ENCODE data around the gene PSMD3. TPM values are rescaled to one million over a fixed set of nuclear protein-coding genes. Genes with fewer than 3 reads are reported as not detected.

PSMD3 gene
- total RNA-seq: 83.6 to 101 TPM (median 86.9 TPM) in 3 replicates
- long read RNA-seq, transcript PSMD3-201 (12 exons, 2,158 nt): major isoform, 65 of 78 reads
- long read RNA-seq, partial matches to known transcripts: 4 of 78 reads
- long read RNA-seq, other reads (novel, unspliced or antisense): 9 of 78 reads

- Mint-ChIP-seq H3K36me3 (ENCODE audit: low read depth) (peaks cover 7% of the 10 kb centered on the region), H3K27ac (ENCODE audit: unreplicated experiment) (peak within 1 kb of the TSS; percentile 93), H3K4me3 (ENCODE audit: unreplicated experiment) (peak within 1 kb of the TSS; percentile 92), H3K9me3 (ENCODE audit: low read depth) (no peaks in the 10 kb centered on the region), H3K4me1 (ENCODE audit: low read depth) (peaks cover 29% of the 10 kb centered on the region), H3K27me3 (ENCODE audit: low read depth) (peaks cover 6% of the 10 kb centered on the region)
- TF ChIP-seq CTCF (IDR thresholded peaks at IDR 0.05): peak; percentile 81
- peak; percentile 98 for DNase-seq (ENCODE audit: low spot score)
Measured at GRCh38 chr17:39980351-39981206, at the start of gene PSMD3. Gene PSMD3 (plus strand): TSS chr17:39980807. CDS start chr17:39980971, 164 bp downstream.

GRCh38 chr17:39933912-39934311, 46.7 kb upstream of the PSMD3 start:
- no peaks in the 10 kb centered on the region for H3K27me3 Mint-ChIP-seq (ENCODE audit: low read depth)
- H3K4me1 Mint-ChIP-seq (ENCODE audit: low read depth): peaks cover 22% of the 10 kb centered on the region
- no peaks in the 10 kb centered on the region for H3K9me3 Mint-ChIP-seq (ENCODE audit: low read depth)
- DNase-seq (ENCODE audit: low spot score): no peak
- no peak for TF ChIP-seq CTCF (IDR thresholded peaks at IDR 0.05)
- no peaks in the 10 kb centered on the region for H3K36me3 Mint-ChIP-seq (ENCODE audit: low read depth)
- H3K4me3 Mint-ChIP-seq (ENCODE audit: unreplicated experiment): no peak overlapping the region
- H3K27ac Mint-ChIP-seq (ENCODE audit: unreplicated experiment): peak overlapping the region; percentile 17

GRCh38 chr17:39934324-39934723, 46.3 kb upstream of the PSMD3 start:
- H3K36me3 Mint-ChIP-seq (ENCODE audit: low read depth): no peaks in the 10 kb centered on the region
- no peaks in the 10 kb centered on the region for H3K27me3 Mint-ChIP-seq (ENCODE audit: low read depth)
- H3K27ac Mint-ChIP-seq (ENCODE audit: unreplicated experiment): no peak overlapping the region
- H3K4me3 Mint-ChIP-seq (ENCODE audit: unreplicated experiment): no peak overlapping the region
- H3K4me1 Mint-ChIP-seq (ENCODE audit: low read depth): peaks cover 20% of the 10 kb centered on the region
- no peak for DNase-seq (ENCODE audit: low spot score)
- no peak for TF ChIP-seq CTCF (IDR thresholded peaks at IDR 0.05)
- H3K9me3 Mint-ChIP-seq (ENCODE audit: low read depth): no peaks in the 10 kb centered on the region

DNA sequence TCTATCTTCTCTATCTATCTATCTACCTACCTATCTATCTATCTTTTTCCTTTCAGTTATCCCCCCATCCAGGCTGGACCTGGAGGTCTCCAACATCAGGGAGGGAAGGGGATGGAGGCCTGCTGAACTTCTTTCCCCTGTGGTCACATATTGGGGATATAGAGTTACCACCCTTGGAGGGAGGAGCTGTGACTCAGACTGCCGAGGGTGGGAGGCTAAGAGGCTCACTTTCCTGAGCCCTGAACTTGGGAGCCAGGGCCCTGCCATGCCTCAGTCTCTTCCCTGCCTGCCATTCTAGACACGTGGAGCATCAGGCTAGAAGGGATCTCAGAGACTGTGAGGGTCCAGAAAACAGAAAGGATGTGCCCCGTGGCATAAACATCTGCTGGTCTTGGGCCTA, 44.7 kb upstream of the PSMD3 start:
- H3K9me3 Mint-ChIP-seq (ENCODE audit: low read depth): no peaks in the 10 kb centered on the region
- no peak overlapping the region for H3K4me3 Mint-ChIP-seq (ENCODE audit: unreplicated experiment)
- no peak overlapping the region for H3K27ac Mint-ChIP-seq (ENCODE audit: unreplicated experiment)
- TF ChIP-seq CTCF (IDR thresholded peaks at IDR 0.05): no peak
- no peaks in the 10 kb centered on the region for H3K36me3 Mint-ChIP-seq (ENCODE audit: low read depth)
- DNase-seq (ENCODE audit: low spot score): no peak
- peaks cover 20% of the 10 kb centered on the region for H3K4me1 Mint-ChIP-seq (ENCODE audit: low read depth)
- no peaks in the 10 kb centered on the region for H3K27me3 Mint-ChIP-seq (ENCODE audit: low read depth)

DNA sequence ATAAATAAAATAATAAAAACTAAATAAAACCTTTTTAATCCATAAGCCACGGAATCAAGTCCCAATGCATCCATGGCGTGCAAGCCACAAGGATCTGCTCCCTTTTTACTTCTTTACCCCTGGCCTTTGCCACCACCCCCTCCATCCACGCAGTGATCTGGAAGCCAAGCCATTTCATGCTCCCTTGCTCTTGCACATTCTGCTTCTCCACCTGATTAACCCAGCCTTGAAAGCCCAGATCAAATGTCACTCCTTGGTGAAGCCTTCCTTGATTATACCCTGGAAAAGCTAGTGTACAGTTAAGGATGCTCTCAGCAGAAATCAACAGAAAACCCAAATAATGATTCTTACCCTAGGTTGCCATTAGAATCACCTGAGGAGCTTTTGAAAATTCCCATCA, 43.2 kb upstream of the PSMD3 start:
- TF ChIP-seq CTCF (IDR thresholded peaks at IDR 0.05): no peak
- no peaks in the 10 kb centered on the region for H3K27me3 Mint-ChIP-seq (ENCODE audit: low read depth)
- H3K9me3 Mint-ChIP-seq (ENCODE audit: low read depth): no peaks in the 10 kb centered on the region
- H3K27ac Mint-ChIP-seq (ENCODE audit: unreplicated experiment): no peak overlapping the region
- H3K36me3 Mint-ChIP-seq (ENCODE audit: low read depth): no peaks in the 10 kb centered on the region
- no peak overlapping the region for H3K4me3 Mint-ChIP-seq (ENCODE audit: unreplicated experiment)
- H3K4me1 Mint-ChIP-seq (ENCODE audit: low read depth): peaks cover 20% of the 10 kb centered on the region
- DNase-seq (ENCODE audit: low spot score): no peak
